ENCODE data around the gene CATSPERD.

Gene CATSPERD

GRCh38 chr19:5808120-5808816 lies 87.8 kb downstream of the CATSPERD start:
- no peak for DNase-seq

DNA sequence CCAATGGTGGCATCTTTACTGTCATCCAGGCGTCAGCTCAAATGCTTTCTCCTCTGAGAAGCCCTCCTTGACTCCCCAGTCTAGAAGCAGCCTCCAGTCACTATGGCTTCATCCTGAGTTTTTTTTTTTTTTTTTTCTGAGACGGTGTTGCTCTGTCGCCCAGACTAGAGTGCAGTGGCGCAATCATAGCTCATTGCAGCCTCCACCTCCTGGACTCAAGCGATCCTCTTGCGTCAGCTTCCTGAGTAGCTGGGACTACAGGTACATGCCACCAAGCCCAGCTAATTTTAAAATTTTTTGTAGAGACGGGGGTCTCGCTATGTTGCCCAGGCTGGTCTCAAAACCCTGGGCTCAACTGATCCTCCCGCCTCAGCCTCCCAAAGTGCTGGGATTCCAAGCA lies 88.6 kb downstream of the CATSPERD start:
- DNase-seq, result no peak

- no peak for DNase-seq
Measured at GRCh38 chr19:5809469-5809868, 89.0 kb downstream of the CATSPERD start.

GRCh38 chr19:5811117-5811516 lies 90.7 kb downstream of the CATSPERD start:
- no peak for DNase-seq

DNA sequence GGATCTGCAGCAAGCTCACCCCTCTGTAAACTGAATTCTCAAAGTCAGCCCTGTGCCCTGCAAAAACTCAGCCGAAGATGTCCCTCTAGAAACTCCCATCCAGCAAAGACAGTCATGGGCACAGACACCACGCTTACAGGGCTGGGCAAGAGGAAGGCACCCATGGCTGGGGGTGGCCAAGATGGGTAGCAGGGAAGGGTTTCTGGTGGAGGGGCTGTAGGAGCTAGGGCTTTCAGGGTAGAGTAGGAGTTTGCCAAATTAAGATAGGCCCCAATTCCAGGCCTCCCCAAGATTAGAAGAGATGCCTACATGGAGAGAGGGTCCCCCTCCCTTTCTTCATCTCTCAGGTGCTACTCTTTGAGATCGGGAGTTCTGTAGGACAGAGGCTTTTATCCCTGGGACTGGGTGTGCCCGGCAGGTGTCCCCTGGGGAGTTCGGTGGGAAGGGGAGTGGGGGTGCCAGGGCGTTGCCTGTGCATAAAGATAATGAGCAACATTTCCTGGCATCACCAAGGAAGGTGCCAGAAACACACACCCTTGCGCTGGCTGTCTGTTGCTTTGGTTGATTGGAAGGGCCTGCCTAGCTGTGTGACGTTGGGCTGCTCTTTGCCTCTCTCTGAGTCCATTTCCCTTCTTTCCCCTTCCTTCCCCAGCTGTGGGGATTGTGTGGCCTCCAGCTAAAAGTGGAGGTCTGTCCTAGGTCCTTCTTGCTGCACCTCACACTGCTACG lies 93.8 kb downstream of the CATSPERD start:
- no peak for DNase-seq

- no peak for DNase-seq
Measured at GRCh38 chr19:5814852-5815246, 94.4 kb downstream of the CATSPERD start.

DNA sequence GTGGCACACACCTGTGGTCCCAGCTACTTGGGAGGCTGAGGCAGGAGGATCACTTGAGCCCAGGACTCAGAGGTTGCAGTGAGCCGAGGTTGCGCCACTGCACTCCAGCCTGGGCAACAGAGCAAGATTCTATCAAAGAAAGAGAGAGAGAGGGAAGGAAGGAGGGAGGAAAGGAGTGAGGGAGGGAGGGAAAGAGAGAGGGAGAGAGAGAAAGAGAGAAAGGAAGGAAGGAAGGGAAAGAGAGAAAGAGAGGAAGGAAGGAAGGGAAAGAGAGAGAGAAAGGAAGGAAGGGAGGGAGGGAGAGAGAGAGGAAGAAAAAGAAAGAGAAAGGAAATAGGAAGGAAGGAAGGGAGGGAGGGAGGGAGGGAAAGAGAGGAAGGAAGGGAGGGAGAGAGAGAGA lies 96.8 kb downstream of the CATSPERD start:
- no peak for DNase-seq

- no peak for DNase-seq
Measured at GRCh38 chr19:5818594-5818993, 98.2 kb downstream of the CATSPERD start.

- no peak for DNase-seq
Measured at GRCh38 chr19:5820785-5821184, 100.3 kb downstream of the CATSPERD start.

DNA sequence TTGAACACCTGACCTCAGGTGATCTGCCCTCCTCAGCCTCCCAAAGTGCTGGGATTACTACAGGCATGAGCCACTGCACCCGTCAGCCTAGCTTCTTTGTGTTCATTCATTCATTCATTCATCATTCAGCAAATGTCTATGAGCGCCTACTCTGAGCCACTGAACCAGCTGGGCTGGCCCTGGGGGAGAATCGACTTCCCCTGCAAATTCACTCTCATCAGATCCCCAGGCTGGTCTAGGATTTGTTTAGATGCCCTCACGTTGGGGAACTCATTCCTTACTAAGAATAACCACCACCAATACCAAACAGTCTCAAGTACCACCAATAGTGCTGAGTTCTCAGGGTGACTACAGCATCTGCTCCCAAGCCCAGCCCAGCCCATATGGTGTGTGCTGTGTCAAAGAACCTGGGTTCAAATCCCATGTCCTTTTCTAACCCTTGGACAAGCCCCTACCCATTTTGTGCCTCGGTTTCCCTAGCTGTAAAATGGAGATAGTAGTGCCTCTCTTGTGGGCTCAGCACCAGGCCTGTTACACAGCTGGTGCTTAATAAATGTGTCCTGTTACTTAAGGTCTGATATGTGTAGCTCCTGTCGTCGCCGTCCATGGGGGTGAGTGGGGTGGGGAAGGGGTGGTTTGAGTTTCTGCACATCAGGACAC lies 101.2 kb downstream of the CATSPERD start:
- no peak for DNase-seq

GRCh38 chr19:5822181-5822844 lies 101.9 kb downstream of the CATSPERD start:
- no peak for DNase-seq

DNA sequence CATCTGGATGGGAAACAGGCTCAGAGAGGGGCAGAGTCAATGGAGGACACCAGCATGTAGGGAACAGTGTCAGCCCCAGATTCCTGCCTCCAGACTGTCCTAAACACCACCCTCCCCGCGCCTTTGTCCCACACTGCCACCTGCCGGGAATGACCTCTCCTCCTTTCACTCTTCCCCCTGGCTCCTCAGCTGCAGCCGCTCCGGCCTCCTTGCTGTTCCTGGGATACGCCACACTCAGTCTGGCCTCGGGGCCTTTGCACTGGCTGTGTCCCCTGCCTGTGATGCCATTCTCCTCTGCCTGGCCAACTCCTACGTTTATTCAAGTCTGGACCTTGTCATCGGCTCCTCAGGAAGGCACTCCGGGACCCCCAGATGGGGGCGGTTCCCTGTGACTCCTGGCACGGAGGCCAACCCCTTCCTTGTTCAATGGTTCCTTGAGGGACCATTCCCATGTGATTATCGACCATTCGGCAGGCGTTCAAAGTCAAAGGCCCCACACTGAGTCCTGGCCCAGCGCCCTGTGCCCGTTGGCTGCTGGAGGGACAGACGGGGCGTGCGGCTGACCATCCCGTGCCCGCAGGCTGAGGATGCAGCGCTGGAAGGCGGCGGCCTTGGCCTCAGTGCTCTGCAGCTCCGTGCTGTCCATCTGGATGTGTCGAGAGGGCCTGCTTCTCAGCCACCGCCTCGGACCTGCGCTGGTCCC lies 103.3 kb downstream of the CATSPERD start:
- DNase-seq, result no peak

DNA sequence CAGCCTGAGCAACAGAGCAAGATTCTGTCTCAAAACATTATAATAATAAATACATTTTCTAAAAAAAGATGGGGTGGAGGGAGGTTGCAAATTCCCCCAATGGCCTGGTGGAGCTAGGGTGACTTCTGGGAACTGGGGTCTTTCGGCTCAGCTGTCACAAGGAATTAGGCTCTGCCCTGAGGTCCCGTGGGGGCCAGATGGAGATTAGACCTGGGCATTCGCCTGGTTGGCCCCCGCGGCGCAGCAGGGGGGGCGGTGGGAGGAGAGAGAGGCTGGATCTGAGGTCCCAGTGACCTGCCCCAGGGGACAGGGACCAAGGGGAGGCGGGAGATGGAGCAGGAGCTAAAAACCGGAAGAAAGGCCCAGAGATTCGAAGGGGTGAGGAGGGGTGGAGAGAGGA lies 104.3 kb downstream of the CATSPERD start:
- no peak for DNase-seq

- DNase-seq, result no peak
Measured at GRCh38 chr19:5825178-5825577, 104.7 kb downstream of the CATSPERD start.

DNA sequence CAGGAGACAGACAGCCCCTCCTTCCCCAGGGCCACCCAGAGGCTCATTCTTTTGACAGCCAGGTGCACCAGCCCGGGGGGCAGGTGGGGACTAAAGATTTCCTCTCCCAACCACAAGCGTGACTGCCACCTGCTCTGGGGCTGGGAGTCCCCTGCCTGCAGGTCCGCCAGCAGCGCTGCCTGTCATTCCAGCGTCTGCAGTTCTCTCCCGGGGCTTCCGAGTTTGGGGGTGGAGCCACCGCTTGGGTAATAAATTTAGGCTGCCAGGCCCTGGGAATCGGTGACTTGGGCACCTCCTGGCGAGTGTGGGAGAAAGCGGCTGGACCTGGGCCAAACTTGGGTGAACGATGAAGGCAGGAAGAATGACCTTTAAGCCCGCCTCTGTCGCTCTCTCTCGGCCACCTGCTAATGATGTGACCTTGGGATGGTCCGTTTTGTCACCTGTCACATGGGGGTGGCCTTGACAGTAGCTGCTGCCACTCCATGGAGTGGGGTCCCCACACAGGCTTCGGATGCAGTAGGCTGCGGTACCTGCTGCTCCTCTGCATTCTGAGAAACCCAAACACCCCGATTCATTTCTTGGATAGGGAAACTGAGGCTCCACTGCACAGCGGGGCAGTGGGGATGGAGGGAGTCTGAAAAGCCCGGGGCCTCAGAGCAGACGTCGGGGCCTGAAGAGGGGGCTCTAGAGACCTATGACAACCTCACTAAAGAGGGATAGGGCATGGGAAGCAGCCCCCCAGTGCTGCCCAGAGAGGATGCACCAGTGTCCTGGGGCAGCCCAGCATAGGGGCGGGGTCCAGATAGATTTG lies 106.3 kb downstream of the CATSPERD start:
- DNase-seq, result no peak

- no peak for DNase-seq
Measured at GRCh38 chr19:5827342-5827890, 107.0 kb downstream of the CATSPERD start.

- peak; percentile 98 for DNase-seq
Measured at GRCh38 chr19:5827891-5828660, 107.6 kb downstream of the CATSPERD start.
